HG03135 (cell line): Measurements from ENCODE around the gene LRRC47.

Source experiments
- ATAC-seq: cut with Tn5 transposase; IDR thresholded peaks from one replicate; pipeline ENCODE4 v1.9.1; 2021; ENCODE audit warnings: mild to moderate bottlenecking, moderate library complexity; ENCODE audit not compliant: unreplicated experiment

Gene LRRC47

DNA sequence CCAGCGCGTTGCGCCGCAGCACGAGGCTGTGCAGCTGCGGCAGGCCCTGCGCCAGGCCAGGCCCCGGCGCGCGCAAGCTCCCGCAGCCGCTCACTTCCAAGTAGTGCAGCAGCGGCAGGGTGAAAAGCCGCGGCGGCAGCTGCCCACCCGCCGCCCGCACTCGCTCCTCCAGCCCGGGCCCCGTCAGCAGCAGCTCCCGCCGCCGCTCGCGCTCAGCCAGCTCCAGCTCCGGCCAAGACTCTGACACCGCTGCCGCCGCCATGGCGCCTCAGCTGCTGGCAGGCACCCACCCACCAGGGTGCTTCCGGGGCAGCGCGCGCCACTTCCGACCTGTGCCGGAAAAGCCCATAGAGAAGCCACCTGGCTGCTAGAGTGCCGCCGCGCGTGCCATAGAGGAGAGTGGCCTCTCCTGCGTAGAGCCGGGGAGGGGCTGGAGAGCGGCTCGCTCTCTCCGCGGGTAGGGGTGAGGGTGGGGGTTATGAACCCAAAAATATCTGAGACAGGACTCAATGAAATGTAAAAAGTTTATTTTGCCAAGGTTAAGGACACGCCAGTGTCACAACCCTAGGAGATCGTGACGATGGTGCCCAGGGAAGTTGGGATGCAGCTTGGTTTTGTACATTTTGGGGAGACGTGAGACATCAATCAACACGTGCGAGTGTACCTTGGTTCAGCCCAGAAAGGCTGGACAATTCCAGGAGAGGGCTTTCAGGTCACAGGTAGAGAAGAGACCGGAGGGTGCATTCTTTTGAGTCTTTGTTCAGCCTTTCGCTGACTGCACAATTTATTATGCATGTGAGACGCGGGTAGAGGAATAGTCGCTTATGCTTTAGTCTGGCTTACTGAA, at the start of gene LRRC47:
LRRC47 (minus strand) TSS at position 284 of the 847 bp plus-strand sequence; CDS start at position 262, 22 bp downstream.
- ATAC-seq, result peak; percentile 94

- ATAC-seq, result no peak
These were observed 46.6 kb upstream of the LRRC47 start for GRCh38 chr1:3842912-3843311.

DNA sequence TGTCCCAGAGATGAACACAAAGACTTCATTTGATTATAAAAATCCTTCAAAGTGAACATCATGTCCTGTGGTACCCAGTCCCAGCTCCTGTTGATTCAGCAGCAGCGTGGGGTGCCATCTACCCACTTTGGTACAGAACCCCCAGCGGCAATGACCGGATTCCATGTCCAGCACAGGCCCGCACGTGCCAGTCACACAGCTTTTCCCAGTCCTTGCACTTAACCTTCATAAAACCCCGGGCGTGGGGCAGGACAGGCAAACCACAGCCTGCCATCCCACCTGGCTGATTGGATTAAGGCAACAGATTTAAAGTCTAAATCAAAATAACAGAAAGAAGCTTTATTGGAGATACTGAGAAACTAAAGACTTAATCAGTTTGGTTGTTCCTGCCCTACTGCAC, 45.2 kb upstream of the LRRC47 start:
- no peak for ATAC-seq

GRCh38 chr1:3838788-3839187, 42.5 kb upstream of the LRRC47 start:
- no peak for ATAC-seq

- ATAC-seq, result no peak
These were observed 41.4 kb upstream of the LRRC47 start for GRCh38 chr1:3837685-3838084.

GRCh38 chr1:3837200-3837599, 40.9 kb upstream of the LRRC47 start:
- no peak for ATAC-seq

DNA sequence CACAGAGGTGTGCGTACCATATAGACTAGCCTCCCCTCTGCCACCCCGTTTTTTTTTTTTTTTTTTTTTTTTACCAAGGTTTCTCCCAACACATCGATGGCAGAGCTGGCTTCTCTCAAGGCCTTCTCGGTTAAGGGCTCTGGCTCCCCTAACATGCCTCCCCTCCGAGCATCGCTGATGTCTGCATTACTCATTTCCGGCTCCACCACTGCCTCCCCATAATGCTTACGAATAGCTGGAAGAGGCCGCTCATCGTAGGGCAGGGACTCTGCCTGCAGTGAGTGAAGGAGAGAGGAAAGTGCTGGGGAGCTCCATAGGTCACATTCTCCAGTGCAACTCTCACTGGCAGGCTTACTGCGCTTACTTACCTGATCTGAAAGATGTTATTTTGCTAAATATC, 40.1 kb upstream of the LRRC47 start:
- no peak for ATAC-seq

- no peak for ATAC-seq
These were observed 38.4 kb upstream of the LRRC47 start for GRCh38 chr1:3834701-3835100.

DNA sequence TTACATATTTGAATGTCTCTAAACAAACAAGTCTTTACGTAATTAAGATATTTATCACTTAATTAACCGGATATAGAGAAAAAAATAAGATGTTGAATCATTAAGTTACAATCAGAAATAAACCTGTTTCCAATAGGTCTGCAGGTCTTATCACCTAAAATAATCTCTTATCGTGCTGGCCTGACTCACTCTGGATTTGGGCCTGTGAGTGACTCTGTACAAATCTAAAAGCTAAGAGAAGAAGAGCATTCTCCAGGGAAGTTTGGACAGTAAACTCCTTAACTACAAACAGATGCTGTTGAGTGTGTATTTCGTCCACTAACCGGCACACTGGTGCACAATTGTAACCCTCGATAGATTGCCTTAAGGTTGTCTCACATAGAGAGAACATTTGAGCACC, 35.4 kb upstream of the LRRC47 start:
- ATAC-seq, result no peak

- no peak for ATAC-seq
These were observed 32.1 kb upstream of the LRRC47 start for GRCh38 chr1:3828391-3828790.

DNA sequence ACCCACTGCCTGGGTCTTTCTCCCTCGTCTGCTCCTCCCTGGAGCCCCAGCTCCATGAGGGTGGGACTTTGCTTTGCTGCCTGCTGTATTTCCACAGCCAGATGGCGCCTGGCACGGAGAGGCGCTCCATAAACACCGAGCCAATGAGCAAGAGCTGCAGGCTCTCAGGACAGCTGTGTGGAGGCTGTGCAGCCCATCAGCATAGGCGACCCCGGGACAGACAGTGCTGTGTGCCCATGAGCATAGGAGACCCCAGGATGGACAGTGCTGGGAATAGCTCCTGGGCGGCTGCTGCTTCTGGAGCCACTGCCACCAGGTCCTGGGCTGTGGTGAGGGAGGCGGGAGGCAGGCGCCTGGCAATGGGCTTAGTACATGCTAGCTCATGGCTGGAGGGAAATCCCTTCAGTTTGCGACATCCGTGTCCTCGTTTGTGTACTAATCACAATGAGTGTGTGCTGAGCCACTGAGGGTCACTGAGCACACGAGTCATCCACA, 31.6 kb upstream of the LRRC47 start:
- ATAC-seq, result no peak

GRCh38 chr1:3825356-3825755, 29.1 kb upstream of the LRRC47 start:
- ATAC-seq, result no peak

- ATAC-seq, result no peak
These were observed 28.4 kb upstream of the LRRC47 start for GRCh38 chr1:3824650-3825049.

GRCh38 chr1:3822421-3822820, 26.1 kb upstream of the LRRC47 start:
- no peak for ATAC-seq

GRCh38 chr1:3821908-3822307, 25.6 kb upstream of the LRRC47 start:
- ATAC-seq, result no peak

GRCh38 chr1:3821447-3821846, 25.1 kb upstream of the LRRC47 start:
- ATAC-seq, result no peak

DNA sequence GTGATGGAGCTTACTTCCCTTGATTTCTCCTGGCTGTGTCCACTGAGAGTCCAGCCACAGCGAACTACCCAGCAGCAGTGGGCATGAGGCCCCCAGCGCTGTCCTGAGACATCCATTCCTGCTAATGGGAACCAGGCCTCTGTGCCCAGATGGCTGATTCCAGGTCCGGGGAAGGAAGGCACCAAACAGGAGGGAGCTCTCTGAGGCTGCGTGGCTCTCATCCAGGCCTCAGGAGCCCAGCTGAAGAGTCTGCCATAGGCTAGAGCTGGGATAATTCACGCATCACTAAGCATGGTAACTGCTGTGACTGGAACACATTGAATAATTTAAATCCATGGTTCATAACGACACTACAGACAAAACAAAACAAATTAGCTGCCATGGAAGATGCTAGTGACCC, 24.7 kb upstream of the LRRC47 start:
- ATAC-seq, result no peak

DNA sequence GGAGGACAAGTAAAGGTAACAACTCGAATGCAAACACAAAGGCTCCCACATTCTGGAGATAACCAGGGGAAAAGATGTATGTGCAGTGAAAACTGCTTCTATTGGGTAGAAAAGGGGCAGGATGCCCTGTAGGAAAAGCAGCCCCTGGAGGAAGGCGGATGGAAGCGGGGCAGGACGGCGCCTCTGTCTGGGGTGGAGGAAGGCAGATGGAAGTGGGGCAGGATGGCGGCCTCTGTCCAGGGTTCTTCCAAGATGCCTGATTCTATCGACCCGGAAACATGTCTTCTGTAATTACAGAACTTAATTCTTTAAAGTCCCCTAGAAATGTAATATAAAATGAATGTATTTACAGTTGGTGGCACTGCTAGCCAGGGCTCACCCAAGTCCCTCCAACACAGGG, 24.0 kb upstream of the LRRC47 start:
- no peak for ATAC-seq

DNA sequence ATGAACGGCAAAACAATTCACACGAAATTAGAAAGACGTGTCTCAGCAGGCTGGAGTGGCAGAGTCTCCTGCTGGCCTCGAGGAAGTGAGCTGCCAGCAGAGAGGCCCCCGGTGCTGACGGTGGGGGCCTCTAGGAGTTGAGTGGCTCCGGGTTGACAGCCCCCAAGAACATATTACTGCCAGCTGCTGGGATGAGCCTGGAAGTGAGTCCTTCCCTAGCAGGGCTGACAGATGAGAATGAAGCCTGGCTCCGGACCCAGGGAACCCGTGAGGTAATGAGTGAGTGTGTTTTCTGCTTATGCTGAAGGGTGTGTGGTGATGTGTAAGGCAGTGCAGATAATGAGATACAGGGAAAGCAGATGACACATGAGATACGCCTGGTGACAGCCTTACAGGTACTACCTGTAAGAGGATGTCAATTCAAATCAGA, 23.5 kb upstream of the LRRC47 start:
- ATAC-seq, result no peak

DNA sequence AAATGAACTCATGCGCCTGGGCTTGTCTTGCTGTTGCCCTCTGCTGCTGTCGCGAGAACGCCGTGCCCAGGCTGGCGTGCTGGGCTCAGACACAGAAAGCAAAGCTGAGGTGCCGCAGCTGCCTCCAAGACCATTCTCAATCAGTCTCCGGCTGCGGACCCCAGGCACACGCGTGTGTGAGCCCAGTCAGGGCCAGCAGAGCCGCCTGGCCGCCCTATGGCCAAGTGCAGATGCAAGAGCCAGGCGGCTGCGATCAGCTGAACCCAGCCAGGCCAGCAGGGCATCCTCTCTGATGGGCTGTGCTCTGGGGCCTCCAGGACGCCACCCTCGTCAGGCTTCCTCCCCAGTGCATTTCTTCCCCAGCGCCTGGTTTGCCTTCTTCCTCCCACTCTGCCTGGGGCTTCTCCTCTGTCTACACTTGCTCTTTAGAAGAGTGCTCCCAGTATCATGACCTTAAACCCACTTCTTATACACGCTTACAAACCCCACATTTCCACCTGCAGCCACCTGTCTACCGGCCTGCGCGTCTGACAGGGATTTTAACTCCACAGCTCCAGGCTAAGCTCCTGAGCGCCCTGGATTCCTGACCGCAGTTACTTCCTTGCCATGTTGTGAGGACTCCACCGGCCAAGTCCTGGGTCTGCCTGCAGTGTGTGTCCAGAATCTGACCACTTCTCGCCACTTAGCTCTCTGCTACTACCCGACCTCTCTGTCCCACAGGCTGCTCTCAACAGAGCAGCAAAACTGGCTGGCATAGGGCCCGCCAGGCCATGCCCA, 21.7 kb upstream of the LRRC47 start:
- ATAC-seq, result no peak

DNA sequence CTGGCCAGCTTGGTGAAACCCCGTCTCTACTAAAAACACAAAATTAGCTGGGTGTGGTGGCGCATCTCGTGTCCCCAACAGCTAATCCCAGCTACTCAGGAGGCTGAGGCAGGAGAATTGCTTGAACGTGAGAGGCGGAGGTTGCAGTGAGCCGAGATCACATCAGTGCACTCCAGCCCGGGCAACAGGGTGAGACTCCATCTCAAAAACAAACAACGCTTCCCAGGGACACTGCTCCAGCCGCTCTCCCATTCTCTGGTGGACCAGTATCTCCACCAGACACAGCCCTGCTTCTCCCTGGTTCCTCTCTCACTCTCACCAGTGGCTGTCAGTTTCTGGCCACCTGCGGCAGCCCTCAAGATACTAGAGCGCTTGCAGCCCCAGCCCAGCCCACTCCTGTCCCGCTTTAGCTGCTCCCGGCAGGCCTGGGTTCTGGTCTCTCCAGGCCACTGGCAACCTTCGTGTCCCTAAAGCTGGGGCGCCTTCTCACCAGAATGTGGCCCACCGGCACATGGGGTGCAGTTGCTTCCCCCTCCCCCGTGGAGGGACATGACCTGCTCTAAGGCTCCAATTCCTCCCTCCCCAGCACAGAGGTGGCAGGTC, 20.9 kb upstream of the LRRC47 start:
- ATAC-seq, result no peak
